Coronary artery (tissue), 2 donors: ENCODE results near the gene PIGR.

Source experiments
- DNase-seq: peaks from one replicate; pipeline ENCODE4 v3.0.0-alpha.2; 2017; ENCODE audit warnings: low spot score
- H3K27ac ChIP-seq, 2 donors: fragments of 200-600 bp; sonication (generic); one replicate each; pipeline ENCODE4 v1.5.1; 2016 to 2019
- H3K4me3 ChIP-seq: fragments of 200-600 bp; sonication (generic); 2 replicates; pipeline ENCODE4 v1.5.1; 2016; ENCODE audit warnings: mild to moderate bottlenecking, moderate library complexity
- TF ChIP-seq, protein P1 (sequence below): fragments of 200-600 bp; sonication (generic); IDR thresholded peaks from one replicate; pipeline ENCODE4 v1.5.1; 2019; ENCODE audit warnings: antibody characterized with exemption

The PIGR gene

GRCh38 chr1:206908038-206908437 lies 38.2 kb downstream of the PIGR start:
- H3K4me3 ChIP-seq, result no peak overlapping the region

DNA sequence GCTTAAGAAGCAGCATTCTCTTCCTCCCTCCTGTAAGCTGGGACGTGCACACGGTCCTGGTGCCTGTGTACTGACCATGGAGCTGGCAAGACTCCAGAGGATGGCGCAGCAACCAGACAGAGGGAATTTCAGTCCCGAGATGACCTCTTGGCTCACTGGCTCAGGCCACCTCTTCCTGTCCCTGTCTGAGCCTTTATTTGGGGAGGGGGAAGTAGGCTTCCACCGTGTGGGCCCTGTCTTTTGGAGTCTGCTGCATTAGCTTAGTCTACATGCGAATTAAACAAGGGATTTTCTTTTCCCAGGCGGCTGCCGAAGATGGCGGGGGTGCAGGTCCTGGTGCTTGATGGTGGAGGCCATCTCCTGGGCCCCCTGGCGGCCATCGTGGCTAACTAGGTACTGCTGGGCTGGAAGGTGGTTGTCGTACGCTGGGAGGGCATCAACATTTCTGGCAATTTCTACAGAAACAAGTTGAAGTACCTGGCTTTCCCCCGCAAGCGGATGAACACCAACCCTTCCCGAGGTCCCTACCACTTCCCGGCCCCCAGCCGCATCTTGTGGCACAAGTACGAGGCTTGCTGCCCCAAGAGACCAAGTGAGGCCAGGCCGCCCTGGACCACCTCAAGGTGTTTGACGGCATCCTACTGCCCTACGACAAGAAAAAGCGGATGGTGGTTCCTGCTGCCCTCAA lies 38.8 kb downstream of the PIGR start:
- H3K4me3 ChIP-seq, result no peak overlapping the region
- no peak overlapping the region for H3K27ac ChIP-seq
- DNase-seq, result no peak
- TF ChIP-seq, protein P1, sequence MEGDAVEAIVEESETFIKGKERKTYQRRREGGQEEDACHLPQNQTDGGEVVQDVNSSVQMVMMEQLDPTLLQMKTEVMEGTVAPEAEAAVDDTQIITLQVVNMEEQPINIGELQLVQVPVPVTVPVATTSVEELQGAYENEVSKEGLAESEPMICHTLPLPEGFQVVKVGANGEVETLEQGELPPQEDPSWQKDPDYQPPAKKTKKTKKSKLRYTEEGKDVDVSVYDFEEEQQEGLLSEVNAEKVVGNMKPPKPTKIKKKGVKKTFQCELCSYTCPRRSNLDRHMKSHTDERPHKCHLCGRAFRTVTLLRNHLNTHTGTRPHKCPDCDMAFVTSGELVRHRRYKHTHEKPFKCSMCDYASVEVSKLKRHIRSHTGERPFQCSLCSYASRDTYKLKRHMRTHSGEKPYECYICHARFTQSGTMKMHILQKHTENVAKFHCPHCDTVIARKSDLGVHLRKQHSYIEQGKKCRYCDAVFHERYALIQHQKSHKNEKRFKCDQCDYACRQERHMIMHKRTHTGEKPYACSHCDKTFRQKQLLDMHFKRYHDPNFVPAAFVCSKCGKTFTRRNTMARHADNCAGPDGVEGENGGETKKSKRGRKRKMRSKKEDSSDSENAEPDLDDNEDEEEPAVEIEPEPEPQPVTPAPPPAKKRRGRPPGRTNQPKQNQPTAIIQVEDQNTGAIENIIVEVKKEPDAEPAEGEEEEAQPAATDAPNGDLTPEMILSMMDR, result no peak

More at GRCh38 chr1:206908038-206908437, 38.2 kb downstream of the PIGR start:
- H3K27ac ChIP-seq, result no peak overlapping the region
- TF ChIP-seq, protein P1, result no peak
- no peak for DNase-seq

DNA sequence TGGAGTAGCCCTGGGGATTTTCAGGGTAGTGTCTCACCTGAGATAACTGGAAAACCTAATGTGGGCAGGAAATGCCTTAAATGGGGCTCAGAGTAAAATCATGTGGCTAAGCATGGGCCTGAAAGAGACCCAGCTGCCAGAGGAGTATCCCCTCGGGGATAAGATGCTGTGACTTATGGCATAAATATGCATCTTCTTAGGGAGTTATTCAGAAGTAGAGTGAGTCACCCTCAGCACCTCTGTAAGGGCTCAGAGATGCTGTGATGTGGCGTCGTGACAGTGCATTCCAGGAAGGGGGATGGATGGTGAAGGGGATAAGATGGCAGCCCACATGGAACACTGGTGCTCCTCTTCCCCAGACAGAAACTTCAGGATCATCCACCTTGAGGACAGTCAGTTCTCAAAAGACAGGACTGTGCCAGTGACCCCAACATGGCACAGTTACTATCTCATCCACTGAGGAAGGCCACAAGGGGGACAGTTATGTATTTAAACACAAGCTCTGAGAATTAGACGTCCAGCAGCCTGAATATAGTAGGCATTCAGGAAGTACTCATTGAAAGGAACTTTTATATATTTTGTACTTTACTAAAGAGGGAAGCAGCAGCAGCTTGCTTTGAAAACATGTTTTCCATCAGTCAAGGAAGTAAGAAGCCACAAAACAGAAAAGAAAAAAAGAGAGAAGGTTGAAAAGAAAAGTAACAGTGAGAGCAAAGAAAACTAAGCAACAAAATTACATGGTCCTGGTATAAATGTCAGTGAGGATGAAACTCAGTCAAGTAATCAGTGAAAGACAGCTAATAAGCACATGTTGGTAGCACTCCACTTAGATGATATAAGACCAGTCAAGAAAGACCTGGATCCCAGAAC lies 40.7 kb downstream of the PIGR start:
- TF ChIP-seq, protein P1, result no peak
- no peak overlapping the region for H3K4me3 ChIP-seq

GRCh38 chr1:206904423-206905142 lies 41.7 kb downstream of the PIGR start:
- H3K4me3 ChIP-seq, result no peak overlapping the region
- H3K27ac ChIP-seq, result no peak overlapping the region
- TF ChIP-seq, protein P1, result no peak
- DNase-seq, result no peak

More for the DNA sequence above, 40.7 kb downstream of the PIGR start:
- no peak for DNase-seq
- H3K27ac ChIP-seq, result no peak overlapping the region

GRCh38 chr1:206903687-206904086 lies 42.6 kb downstream of the PIGR start:
- Histone ChIP-seq H3K27ac (no peak overlapping the region), H3K4me3 (no peak overlapping the region)
- TF ChIP-seq, protein P1, result no peak
- DNase-seq, result no peak

- no peak for DNase-seq
- Histone ChIP-seq H3K4me3 (no peak overlapping the region), H3K27ac (no peak overlapping the region)
- TF ChIP-seq, protein P1, result no peak
Observed at GRCh38 chr1:206902702-206903101, 43.6 kb downstream of the PIGR start.
